Tibial nerve (tissue), 4 donors: ENCODE measurements around the gene BICDL2. TPM values are rescaled to one million over a fixed set of nuclear protein-coding genes. Genes with fewer than 3 reads are reported as not detected.

Source experiments
- DNase-seq, 2 donors: peaks; one replicate each; pipeline ENCODE4 v3.0.0-alpha.2; 2019; ENCODE audit warnings: low spot score in 2 of 2
- H3K27ac ChIP-seq, 4 donors: fragments of 200-600 bp; sonication (generic) in 3 of 4; one replicate each; pipeline ENCODE4 v1.5.1; 2017 to 2019; ENCODE audit warnings: mild to moderate bottlenecking in 1 of 4
- H3K27me3 ChIP-seq, 2 donors: fragments of 200-600 bp; sonication (generic) in 1 of 2; one replicate each; pipeline versions ENCODE4 v1.5.1 to v1.6.0; 2017 to 2019
- H3K36me3 ChIP-seq, 3 donors: fragments of 200-600 bp; sonication (generic); one replicate each; pipeline ENCODE4 v1.5.1; 2018 to 2019
- H3K4me1 ChIP-seq, 4 donors: fragments of 200-600 bp; sonication (generic) in 3 of 4; one replicate each; pipeline ENCODE4 v1.5.1; 2017 to 2019
- H3K4me3 ChIP-seq, 4 donors: fragments of 200-600 bp; sonication (generic) in 3 of 4; one replicate each; pipeline ENCODE4 v1.5.1; 2017 to 2019; ENCODE audit warnings: mild to moderate bottlenecking in 1 of 4, moderate library complexity in 1 of 4
- H3K9me3 ChIP-seq, 4 donors: fragments of 200-600 bp; sonication (generic) in 3 of 4; one replicate each; pipeline ENCODE4 v1.5.1; 2017 to 2019
- CTCF ChIP-seq, 5 experiments: fragments of 200-600 bp in 3 of 5; fragments of 450-650 bp in 2 of 5; sonication (generic) in 3 of 5; IDR thresholded peaks; one replicate each; pipeline ENCODE4 v1.5.1; 2016 to 2019; ENCODE audit warnings: antibody characterized with exemption in 5 of 5, mild to moderate bottlenecking in 3 of 5, moderate library complexity in 2 of 5
- EP300 ChIP-seq, 2 donors: sonication (generic); formaldehyde crosslinking; IDR thresholded peaks; one replicate each; pipeline ENCODE4 v1.6.1; 2017; ENCODE audit warnings: antibody characterized with exemption in 2 of 2, mild to moderate bottlenecking in 1 of 2
- POLR2A ChIP-seq, 2 donors: fragments of 450-650 bp; IDR thresholded peaks; one replicate each; pipeline ENCODE4 v1.6.1; 2017; ENCODE audit warnings: antibody characterized with exemption in 2 of 2, mild to moderate bottlenecking in 2 of 2, moderate library complexity in 2 of 2
- WGBS, 2 donors: methylation state at CpG; one replicate each; pipeline ENCODE4 v1.1.5; 2018; 5-methylcytosine and 5-hydroxymethylcytosine counted together
- total RNA-seq, 4 donors: library from RNA; depleted of rRNA; stranded (reverse); fragments of >200 nt; gene quantifications; one replicate each; pipeline ENCODE4 v1.1.0, GENCODE V29; 2016

BICDL2 gene
- total RNA-seq, 4 donors from 2014 or later = not detected

- no peak overlapping the region for H3K4me3 ChIP-seq
- TF ChIP-seq EP300 (IDR thresholded peaks at IDR 0.05) = no peak
- no peak for TF ChIP-seq CTCF (IDR thresholded peaks at IDR 0.05)
- TF ChIP-seq POLR2A (IDR thresholded peaks at IDR 0.05) = no peak
- no peaks in the 10 kb centered on the region for H3K9me3 ChIP-seq
- no peak for DNase-seq
- H3K4me1 ChIP-seq = peaks cover 0 to 19% (median 9%) of the 10 kb centered on the region in 4 donors
- no peaks in the 10 kb centered on the region for H3K36me3 ChIP-seq
- no peak overlapping the region for H3K27ac ChIP-seq
- WGBS, 2 donors = 80 to 86% methylated on average over 8 of the region's 8 CpGs
- H3K27me3 ChIP-seq = no peaks in the 10 kb centered on the region
Measured at GRCh38 chr16:3063625-3064386, 27.1 kb upstream of the BICDL2 start.

GRCh38 chr16:3062553-3062952 lies 25.8 kb upstream of the BICDL2 start:
- Histone ChIP-seq H3K9me3 (no peaks in the 10 kb centered on the region), H3K36me3 (no peaks in the 10 kb centered on the region), H3K27me3 (no peaks in the 10 kb centered on the region), H3K4me3 (no peak overlapping the region), H3K27ac (no peak overlapping the region), H3K4me1 (peaks cover 0 to 31% (median 16%) of the 10 kb centered on the region in 4 donors)
- DNase-seq = no peak
- 78 to 89% methylated on average over 6 of the region's 6 CpGs for WGBS, 2 donors
- TF ChIP-seq EP300 (IDR thresholded peaks at IDR 0.05) (no peak), POLR2A (IDR thresholded peaks at IDR 0.05) (no peak), CTCF (IDR thresholded peaks at IDR 0.05) (no peak)

GRCh38 chr16:3060339-3061127 lies 23.8 kb upstream of the BICDL2 start:
- H3K27ac ChIP-seq = no peak overlapping the region
- no peak for DNase-seq
- H3K36me3 ChIP-seq = no peaks in the 10 kb centered on the region
- no peak overlapping the region for H3K4me3 ChIP-seq
- H3K9me3 ChIP-seq = no peaks in the 10 kb centered on the region
- peaks cover 0 to 30% (median 16%) of the 10 kb centered on the region in 4 donors for H3K4me1 ChIP-seq
- 82 to 85% methylated on average over 12 to 14 of the region's 14 CpGs for WGBS, 2 donors
- no peak for TF ChIP-seq CTCF (IDR thresholded peaks at IDR 0.05)
- no peak for TF ChIP-seq POLR2A (IDR thresholded peaks at IDR 0.05)
- TF ChIP-seq EP300 (IDR thresholded peaks at IDR 0.05) = no peak
- H3K27me3 ChIP-seq = no peaks in the 10 kb centered on the region

- H3K9me3 ChIP-seq = no peaks in the 10 kb centered on the region
- TF ChIP-seq EP300 (IDR thresholded peaks at IDR 0.05) (no peak), CTCF (IDR thresholded peaks at IDR 0.05) (no peak), POLR2A (IDR thresholded peaks at IDR 0.05) (no peak)
- peak overlapping the region; percentile 69 to 93 (median 74) for H3K4me3 ChIP-seq
- peak overlapping the region in 3 of 4 donors; percentile 38 to 88 (median 80) for H3K27ac ChIP-seq
- H3K36me3 ChIP-seq = peaks cover 0 to 7% (median 0%) of the 10 kb centered on the region in 3 donors
- H3K4me1 ChIP-seq = peaks cover 0 to 22% (median 15%) of the 10 kb centered on the region in 4 donors
- no peak for DNase-seq
- H3K27me3 ChIP-seq = no peaks in the 10 kb centered on the region
- 26 to 42% methylated on average over 7 to 9 of the region's 9 CpGs for WGBS, 2 donors
Measured at GRCh38 chr16:3059723-3060242, 23.0 kb upstream of the BICDL2 start.
